ENCODE results near the gene WDFY4. TPM values are rescaled to one million over a fixed set of nuclear protein-coding genes. Genes with fewer than 3 reads are reported as not detected.

WDFY4 gene
- total and polyA plus RNA-seq, 5 donors, result 0.57 to 4.4 (median 2.4) TPM

- Histone ChIP-seq H3K4me3 (ENCODE audit: low read length) (no peak overlapping the region), H3K27ac (ENCODE audit: low read length) (no peak overlapping the region), H3K4me1 (ENCODE audit: control insufficient read depth, insufficient read depth, low read length) (no peaks in the 10 kb centered on the region), H3K9me3 (ENCODE audit: control insufficient read depth, low read length) (no peaks in the 10 kb centered on the region), H3K27me3 (ENCODE audit: control insufficient read depth, insufficient read depth) (no peaks in the 10 kb centered on the region)
- DNase-seq, result no peak
- ATAC-seq, result no peak
- intact Hi-C loops (cut with DNase I), result no loop called here
- WGBS, result 76% methylated on average over 4 of the region's 4 CpGs
These were observed 136.4 kb downstream of the WDFY4 start for GRCh38 chr10:48821111-48821510.

GRCh38 chr10:48821692-48822091 lies 137.0 kb downstream of the WDFY4 start:
- DNase-seq, result no peak
- intact Hi-C loops (cut with DNase I), result no loop called here
- H3K27ac ChIP-seq (ENCODE audit: low read length), result no peak overlapping the region
- 87% methylated on average over 3 of the region's 3 CpGs for WGBS
- ATAC-seq, result no peak
- no peaks in the 10 kb centered on the region for H3K9me3 ChIP-seq (ENCODE audit: control insufficient read depth, low read length)
- no peaks in the 10 kb centered on the region for H3K4me1 ChIP-seq (ENCODE audit: control insufficient read depth, insufficient read depth, low read length)
- no peaks in the 10 kb centered on the region for H3K27me3 ChIP-seq (ENCODE audit: control insufficient read depth, insufficient read depth)
- no peak overlapping the region for H3K4me3 ChIP-seq (ENCODE audit: low read length)

GRCh38 chr10:48833674-48834073 lies 149.0 kb downstream of the WDFY4 start:
- peaks cover 2% of the 10 kb centered on the region for H3K9me3 ChIP-seq (ENCODE audit: control insufficient read depth, low read length)
- no peak overlapping the region for H3K27ac ChIP-seq (ENCODE audit: low read length)
- no peak for ATAC-seq
- intact Hi-C loops (cut with DNase I), result no loop called here
- H3K27me3 ChIP-seq (ENCODE audit: control insufficient read depth, insufficient read depth), result no peaks in the 10 kb centered on the region
- no peak overlapping the region for H3K4me3 ChIP-seq (ENCODE audit: low read length)
- H3K4me1 ChIP-seq (ENCODE audit: control insufficient read depth, insufficient read depth, low read length), result no peaks in the 10 kb centered on the region
- DNase-seq, result no peak
- 74% methylated on average over 2 of the region's 2 CpGs for WGBS

GRCh38 chr10:48834189-48834965 lies 149.7 kb downstream of the WDFY4 start:
- Histone ChIP-seq H3K4me1 (ENCODE audit: control insufficient read depth, insufficient read depth, low read length) (peaks cover 1% of the 10 kb centered on the region), H3K4me3 (ENCODE audit: low read length) (no peak overlapping the region), H3K27me3 (ENCODE audit: control insufficient read depth, insufficient read depth) (no peaks in the 10 kb centered on the region), H3K27ac (ENCODE audit: low read length) (no peak overlapping the region), H3K9me3 (ENCODE audit: control insufficient read depth, low read length) (peaks cover 2% of the 10 kb centered on the region)
- intact Hi-C loops (cut with DNase I), result no loop called here
- ATAC-seq (no peak), DNase-seq (no peak)
- 89% methylated on average over 2 of the region's 2 CpGs for WGBS

GRCh38 chr10:48835781-48836180 lies 151.1 kb downstream of the WDFY4 start:
- 59% methylated on average over 2 of the region's 2 CpGs for WGBS
- Histone ChIP-seq H3K4me3 (ENCODE audit: low read length) (no peak overlapping the region), H3K27me3 (ENCODE audit: control insufficient read depth, insufficient read depth) (no peaks in the 10 kb centered on the region), H3K9me3 (ENCODE audit: control insufficient read depth, low read length) (peaks cover 2% of the 10 kb centered on the region), H3K27ac (ENCODE audit: low read length) (no peak overlapping the region), H3K4me1 (ENCODE audit: control insufficient read depth, insufficient read depth, low read length) (peaks cover 1% of the 10 kb centered on the region)
- intact Hi-C loops (cut with DNase I), result no loop called here
- ATAC-seq (no peak), DNase-seq (no peak)

- intact Hi-C loops (cut with DNase I), result no loop called here
- H3K27ac ChIP-seq (ENCODE audit: low read length), result no peak overlapping the region
- ATAC-seq, result no peak
- peaks cover 2% of the 10 kb centered on the region for H3K9me3 ChIP-seq (ENCODE audit: control insufficient read depth, low read length)
- no peak for DNase-seq
- H3K27me3 ChIP-seq (ENCODE audit: control insufficient read depth, insufficient read depth), result no peaks in the 10 kb centered on the region
- 68% methylated on average over 2 of the region's 2 CpGs for WGBS
- H3K4me1 ChIP-seq (ENCODE audit: control insufficient read depth, insufficient read depth, low read length), result peaks cover 1% of the 10 kb centered on the region
- no peak overlapping the region for H3K4me3 ChIP-seq (ENCODE audit: low read length)
These were observed 151.9 kb downstream of the WDFY4 start for GRCh38 chr10:48836605-48837004.

- intact Hi-C loops (cut with DNase I), result no loop called here
- Histone ChIP-seq H3K27ac (ENCODE audit: low read length) (no peak overlapping the region), H3K4me3 (ENCODE audit: low read length) (no peak overlapping the region), H3K27me3 (ENCODE audit: control insufficient read depth, insufficient read depth) (no peaks in the 10 kb centered on the region), H3K4me1 (ENCODE audit: control insufficient read depth, insufficient read depth, low read length) (peaks cover 1% of the 10 kb centered on the region), H3K9me3 (ENCODE audit: control insufficient read depth, low read length) (no peaks in the 10 kb centered on the region)
- DNase-seq (no peak), ATAC-seq (no peak)
- 48% methylated on average over 5 of the region's 5 CpGs for WGBS
These were observed 154.2 kb downstream of the WDFY4 start for GRCh38 chr10:48838834-48839233.

- Histone ChIP-seq H3K27ac (ENCODE audit: low read length) (no peak overlapping the region), H3K9me3 (ENCODE audit: control insufficient read depth, low read length) (no peaks in the 10 kb centered on the region), H3K4me1 (ENCODE audit: control insufficient read depth, insufficient read depth, low read length) (peaks cover 1% of the 10 kb centered on the region), H3K4me3 (ENCODE audit: low read length) (no peak overlapping the region), H3K27me3 (ENCODE audit: control insufficient read depth, insufficient read depth) (no peaks in the 10 kb centered on the region)
- DNase-seq (no peak), ATAC-seq (peak; percentile 53 to 61)
- intact Hi-C loops (cut with DNase I), result no loop called here
- WGBS, result 52% methylated on average over 10 of the region's 10 CpGs
These were observed 155.4 kb downstream of the WDFY4 start for GRCh38 chr10:48839809-48840679.

GRCh38 chr10:48842231-48842630 lies 157.6 kb downstream of the WDFY4 start:
- Histone ChIP-seq H3K27me3 (ENCODE audit: control insufficient read depth, insufficient read depth) (no peaks in the 10 kb centered on the region), H3K4me1 (ENCODE audit: control insufficient read depth, insufficient read depth, low read length) (peaks cover 1% of the 10 kb centered on the region), H3K9me3 (ENCODE audit: control insufficient read depth, low read length) (no peaks in the 10 kb centered on the region), H3K4me3 (ENCODE audit: low read length) (no peak overlapping the region), H3K27ac (ENCODE audit: low read length) (no peak overlapping the region)
- ATAC-seq (no peak), DNase-seq (no peak)
- 95% methylated on average over 11 of the region's 11 CpGs for WGBS
- intact Hi-C loops (cut with DNase I), result no loop called here

- no peaks in the 10 kb centered on the region for H3K27me3 ChIP-seq (ENCODE audit: control insufficient read depth, insufficient read depth)
- no peak overlapping the region for H3K4me3 ChIP-seq (ENCODE audit: low read length)
- DNase-seq (no peak), ATAC-seq (no peak)
- no peak overlapping the region for H3K27ac ChIP-seq (ENCODE audit: low read length)
- H3K9me3 ChIP-seq (ENCODE audit: control insufficient read depth, low read length), result no peaks in the 10 kb centered on the region
- intact Hi-C loops (cut with DNase I), result no loop called here
- peaks cover 1% of the 10 kb centered on the region for H3K4me1 ChIP-seq (ENCODE audit: control insufficient read depth, insufficient read depth, low read length)
These were observed 158.5 kb downstream of the WDFY4 start for GRCh38 chr10:48843198-48843597.

- no peak overlapping the region for H3K27ac ChIP-seq (ENCODE audit: low read length)
- H3K9me3 ChIP-seq (ENCODE audit: control insufficient read depth, low read length), result no peaks in the 10 kb centered on the region
- no peak for DNase-seq
- H3K4me1 ChIP-seq (ENCODE audit: control insufficient read depth, insufficient read depth, low read length), result no peaks in the 10 kb centered on the region
- no peak overlapping the region for H3K4me3 ChIP-seq (ENCODE audit: low read length)
- intact Hi-C loops (cut with DNase I), result no loop called here
- 84% methylated on average over 3 of the region's 3 CpGs for WGBS
- H3K27me3 ChIP-seq (ENCODE audit: control insufficient read depth, insufficient read depth), result no peaks in the 10 kb centered on the region
- no peak for ATAC-seq
These were observed 159.9 kb downstream of the WDFY4 start for GRCh38 chr10:48844616-48845015.
